HG02610 (cell line): ENCODE results near the gene LPCAT1.

Source experiments
- ATAC-seq: cut with Tn5 transposase; IDR thresholded peaks from one replicate; pipeline ENCODE4 v1.9.1; 2021; ENCODE audit warnings: mild to moderate bottlenecking, moderate library complexity; ENCODE audit not compliant: unreplicated experiment

Gene LPCAT1

DNA sequence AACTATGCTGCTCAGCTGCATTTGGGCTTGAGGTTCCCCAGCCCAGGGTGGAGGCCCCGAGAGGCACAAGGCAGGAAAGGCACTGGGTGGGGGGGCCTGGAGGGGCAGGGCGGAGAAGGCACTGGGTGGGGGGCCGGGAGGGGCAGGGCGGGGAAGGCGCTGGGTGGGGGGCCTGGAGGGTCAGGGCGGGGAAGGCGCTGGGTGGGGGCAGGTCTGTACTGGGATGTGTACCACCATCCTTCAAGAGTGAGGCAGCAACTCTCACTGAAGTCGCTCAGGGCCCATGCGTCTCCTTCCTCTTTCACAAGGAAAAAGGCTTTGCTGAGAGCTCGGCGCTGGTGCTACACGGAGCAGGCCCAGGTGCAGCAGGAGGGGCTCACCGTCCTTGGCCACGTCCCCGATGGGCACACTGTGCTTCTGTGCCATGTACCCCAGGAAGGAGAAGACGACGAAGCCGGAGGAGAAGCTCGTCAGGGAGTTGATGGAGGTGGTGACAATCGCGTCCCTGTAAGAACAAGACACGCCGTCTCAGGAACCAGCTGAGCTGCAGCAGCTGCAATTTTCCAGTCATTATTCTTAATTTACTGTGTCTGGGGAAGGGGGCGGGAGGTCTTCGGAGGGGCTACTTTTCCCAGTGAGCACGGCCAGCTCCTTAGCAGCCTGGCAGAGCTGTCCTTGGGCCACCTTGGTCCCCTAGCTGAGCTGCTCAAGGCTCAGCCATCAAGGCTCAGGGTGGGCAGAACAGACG, 109.3 kb downstream of the LPCAT1 start:
- ATAC-seq = no peak

DNA sequence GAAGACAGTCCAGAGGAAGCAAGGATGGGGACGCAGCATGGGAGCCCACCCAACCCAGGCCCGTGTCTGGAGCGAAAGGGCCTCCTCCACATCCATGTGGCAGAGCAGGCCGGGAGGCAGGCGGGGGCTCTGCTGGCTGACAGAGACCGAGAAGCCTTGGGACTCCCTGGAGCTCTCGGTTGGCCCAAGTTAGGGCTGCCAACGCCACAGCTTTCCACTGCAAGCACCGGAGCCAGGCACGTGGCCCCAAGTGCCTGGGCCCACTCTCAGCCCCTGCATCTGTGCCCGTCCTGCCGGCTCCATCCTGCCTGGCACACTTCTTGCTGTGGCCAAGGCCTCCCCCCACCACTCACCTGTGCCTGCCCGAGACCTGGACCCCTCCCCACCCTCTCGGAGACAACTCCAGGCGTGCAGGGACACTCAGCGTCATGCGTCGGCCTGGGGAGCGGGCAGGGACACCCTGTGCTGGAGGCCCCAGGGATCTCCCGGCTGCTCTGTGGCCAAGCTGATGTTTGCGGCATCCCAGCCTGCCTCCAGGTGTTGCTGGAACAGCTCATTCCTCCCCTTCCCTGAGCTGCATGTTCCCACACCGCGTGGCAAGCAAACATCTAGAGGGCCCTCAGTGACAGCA, 110.0 kb downstream of the LPCAT1 start:
- no peak for ATAC-seq

DNA sequence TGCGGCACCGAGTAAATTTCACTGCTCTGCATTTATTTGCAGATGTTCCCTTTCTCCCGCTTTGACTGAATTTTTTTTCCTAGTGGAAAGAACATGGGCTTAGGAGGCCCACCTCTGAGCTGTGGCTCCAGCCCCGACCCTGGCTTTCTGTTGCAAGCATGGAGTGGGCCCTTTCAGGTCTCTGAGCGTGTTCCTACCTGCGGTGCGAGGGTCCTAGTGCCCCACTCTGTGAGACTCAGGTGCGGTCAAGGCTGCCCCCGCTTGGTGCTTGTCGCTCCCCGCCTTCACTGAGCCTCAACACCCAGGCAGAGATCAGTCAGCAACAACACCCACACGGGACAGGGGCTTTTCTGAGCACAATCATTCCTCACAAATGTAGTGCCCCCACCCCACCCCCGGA, 110.5 kb downstream of the LPCAT1 start:
- no peak for ATAC-seq

DNA sequence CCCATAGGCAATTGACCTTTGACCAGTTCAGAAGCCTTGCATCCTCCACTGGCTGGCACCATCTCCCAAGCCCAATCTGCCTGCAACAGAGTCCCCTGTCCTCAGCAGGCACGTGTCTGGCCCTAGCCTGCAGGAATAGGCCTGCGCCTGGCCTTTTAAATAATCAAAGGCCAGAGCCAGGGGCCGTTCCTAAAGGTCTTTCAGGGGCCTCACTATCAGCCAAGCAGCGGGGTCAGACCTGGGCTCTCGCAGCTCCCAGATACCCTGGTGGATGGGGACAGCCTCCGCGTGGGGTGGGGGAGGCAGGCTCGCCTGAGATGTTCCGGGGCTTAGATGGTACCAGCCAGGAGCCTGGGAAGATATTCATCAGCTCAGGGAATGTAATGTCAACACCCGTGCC, 111.1 kb downstream of the LPCAT1 start:
- ATAC-seq = no peak

DNA sequence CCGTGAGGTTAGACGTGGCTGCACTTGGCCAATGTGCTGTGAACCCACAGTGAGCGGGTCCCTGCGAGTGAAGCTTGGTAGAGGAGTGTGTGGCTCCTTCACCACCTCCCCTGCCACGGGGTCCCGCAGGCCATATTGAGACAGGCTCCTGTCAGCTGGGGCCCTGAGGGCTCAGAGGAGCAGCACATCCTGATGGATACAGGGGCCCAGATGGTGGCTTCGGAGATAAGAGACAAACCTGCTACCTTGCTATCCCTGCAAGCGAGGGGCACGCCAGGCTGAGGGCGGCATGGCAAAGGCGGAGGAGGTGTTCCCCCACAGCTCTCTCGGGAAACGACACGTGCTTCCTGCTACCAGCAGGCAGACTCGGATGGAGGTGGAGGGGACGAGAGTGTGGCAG, 111.6 kb downstream of the LPCAT1 start:
- no peak for ATAC-seq
